ENCODE results near the gene ZWILCH.
"Not testable (repeated sequence)": the region's sequence is repeated elsewhere in the genome, so short reads cannot be mapped to it uniquely, and the experiment has no call there.

Gene ZWILCH

GRCh38 chr15:66504563-66505429, at the start of gene ZWILCH, which contains the start of gene RPL4:
TSS of gene ZWILCH (plus strand) at chr15:66505326. CDS start at chr15:66505339, 13 bp downstream.
TSS of gene RPL4 (minus strand) at chr15:66504855. CDS start at chr15:66504790, 65 bp downstream.
- DNase-seq = peak in 54 of 56 donors; percentile 13 to 84 (median 62)

- DNase-seq = no peak
Measured at GRCh38 chr15:66456211-66456610, 48.9 kb upstream of the ZWILCH start.

GRCh38 chr15:66459818-66460615, 45.1 kb upstream of the ZWILCH start:
- no peak for DNase-seq

GRCh38 chr15:66461294-66461693, 43.8 kb upstream of the ZWILCH start:
- not testable (repeated sequence) for DNase-seq

GRCh38 chr15:66461917-66462316, 43.2 kb upstream of the ZWILCH start:
- DNase-seq = no peak

- DNase-seq = no peak
Measured at GRCh38 chr15:66462627-66463026, 42.5 kb upstream of the ZWILCH start.

GRCh38 chr15:66465294-66465693, 39.8 kb upstream of the ZWILCH start:
- DNase-seq = not testable (repeated sequence)

GRCh38 chr15:66467162-66468040, 37.7 kb upstream of the ZWILCH start:
- DNase-seq = not testable (repeated sequence)

GRCh38 chr15:66470825-66471224, 34.3 kb upstream of the ZWILCH start:
- DNase-seq = not testable (repeated sequence)

- DNase-seq = no peak
Measured at GRCh38 chr15:66472176-66472999, 32.7 kb upstream of the ZWILCH start.

GRCh38 chr15:66474135-66474534, 31.0 kb upstream of the ZWILCH start:
- peak in 4 of 56 donors; percentile 6 to 33 (median 13) for DNase-seq

GRCh38 chr15:66474963-66475362, 30.2 kb upstream of the ZWILCH start:
- no peak for DNase-seq

- peak in 1 of 56 donors; percentile 3 for DNase-seq
Measured at GRCh38 chr15:66476535-66476934, 28.6 kb upstream of the ZWILCH start.

GRCh38 chr15:66477011-66477410, 28.1 kb upstream of the ZWILCH start:
- DNase-seq = peak in 30 of 56 donors; percentile 9 to 68 (median 38)

- no peak for DNase-seq
Measured at GRCh38 chr15:66480267-66480666, 24.9 kb upstream of the ZWILCH start.

- no peak for DNase-seq
Measured at GRCh38 chr15:66481107-66481856, 23.8 kb upstream of the ZWILCH start.

- DNase-seq = no peak
Measured at GRCh38 chr15:66482539-66482938, 22.6 kb upstream of the ZWILCH start.

- DNase-seq = no peak
Measured at GRCh38 chr15:66483131-66483566, 22.0 kb upstream of the ZWILCH start.

- no peak for DNase-seq
Measured at GRCh38 chr15:66484539-66485112, 20.5 kb upstream of the ZWILCH start.

Measured in nucleus accumbens (tissue), 56 donors.